ENCODE measurements around the gene DOCK9. TPM values are rescaled to one million over a fixed set of nuclear protein-coding genes. Genes with fewer than 3 reads are reported as not detected.

DOCK9 gene
- total and polyA plus RNA-seq, 2 experiments from 2014 or later: 8.5 to 57.7 TPM

GRCh38 chr13:98893371-98893770, 84.5 kb downstream of the DOCK9 start:
- H3K9me3 Mint-ChIP-seq: no peaks in the 10 kb centered on the region
- H3K4me1 Mint-ChIP-seq: peaks cover 44% of the 10 kb centered on the region
- no peak overlapping the region for H2AFZ ChIP-seq
- H3F3A ChIP-seq (replicated peaks; ENCODE audit: low read depth): no peaks in the 10 kb centered on the region
- DNase-seq (ENCODE audit: low spot score) (no peak), ATAC-seq (no peak)
- H3K4me2 ChIP-seq: no peak overlapping the region
- no peak overlapping the region for H3K27ac Mint-ChIP-seq
- no peaks in the 10 kb centered on the region for H3K9me2 ChIP-seq (ENCODE audit: insufficient read depth)
- no peak overlapping the region for H3K4me3 Mint-ChIP-seq
- no peak for TF ChIP-seq POLR2AphosphoS5 (IDR thresholded peaks at IDR 0.05; ENCODE audit: low read depth)
- TF ChIP-seq ETS1 (IDR thresholded peaks at IDR 0.05): no peak
- TF ChIP-seq CREB1 (CRISPR knock-in tag; IDR thresholded peaks at IDR 0.05; ENCODE audit: low read depth): no peak
- TF ChIP-seq ZNF114 (CRISPR knock-in tag; IDR thresholded peaks at IDR 0.05): no peak
- TF ChIP-seq EZH2phosphoT487 (IDR thresholded peaks at IDR 0.05; ENCODE audit: unreplicated experiment): no peak
- TF ChIP-seq EZH2 (IDR thresholded peaks at IDR 0.05; ENCODE audit: low read depth, unreplicated experiment): no peak
- no peak for TF ChIP-seq REST (IDR thresholded peaks at IDR 0.05; ENCODE audit: unreplicated experiment)
- no peak for TF ChIP-seq ZNF331 (CRISPR knock-in tag; IDR thresholded peaks at IDR 0.05; ENCODE audit: low read depth)
- H3K36me3 ChIP-seq (ENCODE audit: insufficient read depth): no peaks in the 10 kb centered on the region
- no peak overlapping the region for H3K4me3 ChIP-seq
- no peak overlapping the region for H3K27ac ChIP-seq (ENCODE audit: low read depth)
- H3K36me3 Mint-ChIP-seq (ENCODE audit: low read depth): no peaks in the 10 kb centered on the region
- peaks cover 3% of the 10 kb centered on the region for H3K27me3 Mint-ChIP-seq (ENCODE audit: insufficient read depth, low read depth, poor library complexity)
- no peaks in the 10 kb centered on the region for H3K79me2 ChIP-seq (replicated peaks; ENCODE audit: insufficient read depth)
- H3K4me1 ChIP-seq (ENCODE audit: insufficient read depth): peaks cover 44% of the 10 kb centered on the region
- no peaks in the 10 kb centered on the region for H3K27me3 ChIP-seq (ENCODE audit: insufficient read depth)
- no peaks in the 10 kb centered on the region for H4K20me1 ChIP-seq (replicated peaks; ENCODE audit: insufficient read depth)

- H3K36me3 Mint-ChIP-seq (ENCODE audit: low read depth): no peaks in the 10 kb centered on the region
- no peaks in the 10 kb centered on the region for H4K20me1 ChIP-seq (replicated peaks; ENCODE audit: insufficient read depth)
- no peak overlapping the region for H3K27ac ChIP-seq (ENCODE audit: low read depth)
- DNase-seq (ENCODE audit: low spot score): peak; percentile 24
- no peaks in the 10 kb centered on the region for H3K9me3 Mint-ChIP-seq
- H3K9me2 ChIP-seq (ENCODE audit: insufficient read depth): no peaks in the 10 kb centered on the region
- peaks cover 3% of the 10 kb centered on the region for H3K27me3 Mint-ChIP-seq (ENCODE audit: insufficient read depth, low read depth, poor library complexity)
- no peaks in the 10 kb centered on the region for H3F3A ChIP-seq (replicated peaks; ENCODE audit: low read depth)
- H3K4me1 Mint-ChIP-seq: peaks cover 49% of the 10 kb centered on the region
- peaks cover 47% of the 10 kb centered on the region for H3K4me1 ChIP-seq (ENCODE audit: insufficient read depth)
- no peak overlapping the region for H2AFZ ChIP-seq
- no peaks in the 10 kb centered on the region for H3K79me2 ChIP-seq (replicated peaks; ENCODE audit: insufficient read depth)
- no peak overlapping the region for H3K4me2 ChIP-seq
- H3K27me3 ChIP-seq (ENCODE audit: insufficient read depth): no peaks in the 10 kb centered on the region
- no peak overlapping the region for H3K27ac Mint-ChIP-seq
- H3K4me3 Mint-ChIP-seq: no peak overlapping the region
- H3K36me3 ChIP-seq (ENCODE audit: insufficient read depth): no peaks in the 10 kb centered on the region
- no peak overlapping the region for H3K4me3 ChIP-seq
- peak; percentile 59 for ATAC-seq
- TF ChIP-seq JUNB (IDR thresholded peaks at IDR 0.05; ENCODE audit: unreplicated experiment) (no peak), EZH2phosphoT487 (IDR thresholded peaks at IDR 0.05; ENCODE audit: unreplicated experiment) (no peak), ZNF114 (CRISPR knock-in tag; IDR thresholded peaks at IDR 0.05) (no peak)
- TF ChIP-seq, protein P1, sequence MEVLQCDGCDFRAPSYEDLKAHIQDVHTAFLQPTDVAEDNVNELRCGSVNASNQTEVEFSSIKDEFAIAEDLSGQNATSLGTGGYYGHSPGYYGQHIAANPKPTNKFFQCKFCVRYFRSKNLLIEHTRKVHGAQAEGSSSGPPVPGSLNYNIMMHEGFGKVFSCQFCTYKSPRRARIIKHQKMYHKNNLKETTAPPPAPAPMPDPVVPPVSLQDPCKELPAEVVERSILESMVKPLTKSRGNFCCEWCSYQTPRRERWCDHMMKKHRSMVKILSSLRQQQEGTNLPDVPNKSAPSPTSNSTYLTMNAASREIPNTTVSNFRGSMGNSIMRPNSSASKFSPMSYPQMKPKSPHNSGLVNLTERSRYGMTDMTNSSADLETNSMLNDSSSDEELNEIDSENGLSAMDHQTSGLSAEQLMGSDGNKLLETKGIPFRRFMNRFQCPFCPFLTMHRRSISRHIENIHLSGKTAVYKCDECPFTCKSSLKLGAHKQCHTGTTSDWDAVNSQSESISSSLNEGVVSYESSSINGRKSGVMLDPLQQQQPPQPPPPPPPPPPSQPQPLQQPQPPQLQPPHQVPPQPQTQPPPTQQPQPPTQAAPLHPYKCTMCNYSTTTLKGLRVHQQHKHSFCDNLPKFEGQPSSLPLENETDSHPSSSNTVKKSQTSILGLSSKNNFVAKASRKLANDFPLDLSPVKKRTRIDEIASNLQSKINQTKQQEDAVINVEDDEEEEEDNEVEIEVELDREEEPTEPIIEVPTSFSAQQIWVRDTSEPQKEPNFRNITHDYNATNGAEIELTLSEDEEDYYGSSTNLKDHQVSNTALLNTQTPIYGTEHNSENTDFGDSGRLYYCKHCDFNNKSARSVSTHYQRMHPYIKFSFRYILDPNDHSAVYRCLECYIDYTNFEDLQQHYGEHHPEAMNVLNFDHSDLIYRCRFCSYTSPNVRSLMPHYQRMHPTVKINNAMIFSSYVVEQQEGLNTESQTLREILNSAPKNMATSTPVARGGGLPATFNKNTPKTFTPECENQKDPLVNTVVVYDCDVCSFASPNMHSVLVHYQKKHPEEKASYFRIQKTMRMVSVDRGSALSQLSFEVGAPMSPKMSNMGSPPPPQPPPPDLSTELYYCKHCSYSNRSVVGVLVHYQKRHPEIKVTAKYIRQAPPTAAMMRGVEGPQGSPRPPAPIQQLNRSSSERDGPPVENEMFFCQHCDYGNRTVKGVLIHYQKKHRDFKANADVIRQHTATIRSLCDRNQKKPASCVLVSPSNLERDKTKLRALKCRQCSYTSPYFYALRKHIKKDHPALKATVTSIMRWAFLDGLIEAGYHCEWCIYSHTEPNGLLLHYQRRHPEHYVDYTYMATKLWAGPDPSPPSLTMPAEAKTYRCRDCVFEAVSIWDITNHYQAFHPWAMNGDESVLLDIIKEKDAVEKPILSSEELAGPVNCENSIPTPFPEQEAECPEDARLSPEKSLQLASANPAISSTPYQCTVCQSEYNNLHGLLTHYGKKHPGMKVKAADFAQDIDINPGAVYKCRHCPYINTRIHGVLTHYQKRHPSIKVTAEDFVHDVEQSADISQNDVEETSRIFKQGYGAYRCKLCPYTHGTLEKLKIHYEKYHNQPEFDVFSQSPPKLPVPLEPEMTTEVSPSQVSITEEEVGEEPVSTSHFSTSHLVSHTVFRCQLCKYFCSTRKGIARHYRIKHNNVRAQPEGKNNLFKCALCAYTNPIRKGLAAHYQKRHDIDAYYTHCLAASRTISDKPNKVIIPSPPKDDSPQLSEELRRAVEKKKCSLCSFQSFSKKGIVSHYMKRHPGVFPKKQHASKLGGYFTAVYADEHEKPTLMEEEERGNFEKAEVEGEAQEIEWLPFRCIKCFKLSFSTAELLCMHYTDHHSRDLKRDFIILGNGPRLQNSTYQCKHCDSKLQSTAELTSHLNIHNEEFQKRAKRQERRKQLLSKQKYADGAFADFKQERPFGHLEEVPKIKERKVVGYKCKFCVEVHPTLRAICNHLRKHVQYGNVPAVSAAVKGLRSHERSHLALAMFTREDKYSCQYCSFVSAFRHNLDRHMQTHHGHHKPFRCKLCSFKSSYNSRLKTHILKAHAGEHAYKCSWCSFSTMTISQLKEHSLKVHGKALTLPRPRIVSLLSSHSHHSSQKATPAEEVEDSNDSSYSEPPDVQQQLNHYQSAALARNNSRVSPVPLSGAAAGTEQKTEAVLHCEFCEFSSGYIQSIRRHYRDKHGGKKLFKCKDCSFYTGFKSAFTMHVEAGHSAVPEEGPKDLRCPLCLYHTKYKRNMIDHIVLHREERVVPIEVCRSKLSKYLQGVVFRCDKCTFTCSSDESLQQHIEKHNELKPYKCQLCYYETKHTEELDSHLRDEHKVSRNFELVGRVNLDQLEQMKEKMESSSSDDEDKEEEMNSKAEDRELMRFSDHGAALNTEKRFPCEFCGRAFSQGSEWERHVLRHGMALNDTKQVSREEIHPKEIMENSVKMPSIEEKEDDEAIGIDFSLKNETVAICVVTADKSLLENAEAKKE (CRISPR knock-in tag; IDR thresholded peaks at IDR 0.05): no peak
These were observed 85.0 kb downstream of the DOCK9 start for GRCh38 chr13:98892821-98893220.
